Stimulated activated naive CD8-positive, alpha-beta T cell treated with anti-CD3 and anti-CD28 coated beads, Interleukin-15, amount 100 ng/mL, for 72 hours (primary cell): ENCODE results near the gene SUPT20HL1.
"Not testable (repeated sequence)": the region's sequence is repeated elsewhere in the genome, so short reads cannot be mapped to it uniquely, and the experiment has no call there.

Source experiments
- ATAC-seq: fragments of 150-1000 bp; cut with Tn5 transposase; 2 replicates; pipeline ENCODE4 v1.10.0; 2021; ENCODE audit warnings: mild to moderate bottlenecking, moderate library complexity
- DNase-seq, 2 donors: peaks; one replicate each; pipeline ENCODE4 v3.0.0; 2021 to 2022
- H3K27ac Mint-ChIP-seq, 2 donors: one replicate each; pipeline ENCODE4 v1.8.0; 2022; ENCODE audit warnings: mild to moderate bottlenecking in 2 of 2, mixed read lengths in 2 of 2, moderate library complexity in 2 of 2
- H3K27me3 Mint-ChIP-seq: one replicate; pipeline ENCODE4 v1.8.0; 2022; ENCODE audit warnings: mixed read lengths
- H3K4me1 Mint-ChIP-seq: one replicate; pipeline ENCODE4 v1.8.0; 2022; ENCODE audit warnings: mild to moderate bottlenecking, mixed read lengths
- H3K4me3 Mint-ChIP-seq, 2 donors: one replicate each; pipeline ENCODE4 v1.8.0; 2022; ENCODE audit warnings: mild to moderate bottlenecking in 2 of 2, mixed read lengths in 2 of 2, moderate library complexity in 1 of 2
- H3K9me3 Mint-ChIP-seq, 2 donors: one replicate each; pipeline ENCODE4 v1.8.0; 2022; ENCODE audit warnings: mixed read lengths in 2 of 2

Gene SUPT20HL1

DNA sequence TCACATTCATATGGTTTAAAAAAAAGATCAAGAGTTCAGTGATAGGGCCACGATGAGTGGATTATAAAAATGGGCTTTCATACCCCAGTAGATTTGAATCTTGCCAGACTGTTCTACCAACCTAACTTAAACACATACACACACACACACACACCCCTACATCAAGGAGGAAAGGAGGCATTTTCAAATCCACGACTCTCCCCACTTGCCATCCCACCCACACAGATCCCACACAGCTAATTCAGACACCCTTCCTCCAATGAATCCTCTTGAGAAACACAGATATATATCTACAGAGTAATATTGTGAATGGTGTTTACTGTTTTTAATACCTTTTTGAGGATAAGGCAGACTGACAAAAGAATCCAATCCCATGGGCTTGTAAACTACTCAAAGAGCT is 16.8 kb downstream of the SUPT20HL1 start:
- DNase-seq (no peak), ATAC-seq (no peak)
- H3K4me1 Mint-ChIP-seq: no peaks in the 10 kb centered on the region
- H3K27ac Mint-ChIP-seq: no peak overlapping the region
- H3K27me3 Mint-ChIP-seq: peaks cover 15% of the 10 kb centered on the region
- no peak overlapping the region for H3K4me3 Mint-ChIP-seq
- H3K9me3 Mint-ChIP-seq: no peaks in the 10 kb centered on the region

DNA sequence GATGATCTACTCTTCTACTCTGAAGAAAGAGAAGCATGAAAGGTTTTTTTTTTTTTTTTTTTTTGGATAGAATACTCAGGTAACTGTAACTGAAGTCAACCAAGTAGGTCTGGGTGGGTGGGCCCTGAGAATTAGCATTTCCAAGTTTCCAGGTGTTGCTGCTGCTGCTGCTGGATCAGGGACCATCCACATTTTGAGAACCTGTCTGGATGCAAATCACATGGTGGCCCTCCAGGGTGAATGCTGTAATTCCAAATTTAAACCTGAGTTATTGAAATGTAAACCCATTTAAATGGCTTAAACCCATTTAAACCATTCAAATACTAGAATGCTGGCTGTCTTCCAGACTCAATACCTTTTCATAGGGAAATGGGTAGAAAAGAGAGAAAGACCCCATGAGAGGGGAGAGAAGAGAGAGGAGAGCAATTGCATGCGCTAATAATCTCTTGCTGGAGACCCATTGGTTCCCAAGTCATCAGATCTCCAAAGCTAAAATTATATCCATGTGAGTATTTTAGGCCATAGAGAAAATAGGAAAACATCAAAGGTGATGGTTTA is 17.6 kb downstream of the SUPT20HL1 start:
- H3K27ac Mint-ChIP-seq: no peak overlapping the region
- H3K27me3 Mint-ChIP-seq: peaks cover 8% of the 10 kb centered on the region
- H3K4me3 Mint-ChIP-seq: no peak overlapping the region
- no peak for DNase-seq
- no peaks in the 10 kb centered on the region for H3K4me1 Mint-ChIP-seq
- no peaks in the 10 kb centered on the region for H3K9me3 Mint-ChIP-seq
- no peak for ATAC-seq

DNA sequence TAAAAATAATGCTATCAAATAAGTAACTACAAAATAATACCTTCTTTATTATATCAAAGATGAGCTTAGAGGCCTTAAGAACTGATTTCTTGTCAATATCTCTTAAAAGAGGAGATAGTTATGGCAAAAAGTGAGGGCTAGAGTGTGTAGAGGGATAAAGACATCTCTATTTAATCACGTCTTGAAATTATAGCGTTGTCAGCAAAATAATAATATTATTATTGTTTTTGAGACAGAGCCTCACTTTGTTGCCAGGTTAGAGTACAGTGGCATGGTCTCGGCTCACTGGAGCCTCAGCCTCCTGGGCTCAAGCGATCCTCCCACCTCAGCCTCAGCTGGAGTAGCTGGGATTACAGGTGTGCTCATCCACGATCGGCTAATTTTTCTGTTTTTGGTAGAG is 18.3 kb downstream of the SUPT20HL1 start:
- no peak overlapping the region for H3K4me3 Mint-ChIP-seq
- no peaks in the 10 kb centered on the region for H3K9me3 Mint-ChIP-seq
- no peak for DNase-seq

DNA sequence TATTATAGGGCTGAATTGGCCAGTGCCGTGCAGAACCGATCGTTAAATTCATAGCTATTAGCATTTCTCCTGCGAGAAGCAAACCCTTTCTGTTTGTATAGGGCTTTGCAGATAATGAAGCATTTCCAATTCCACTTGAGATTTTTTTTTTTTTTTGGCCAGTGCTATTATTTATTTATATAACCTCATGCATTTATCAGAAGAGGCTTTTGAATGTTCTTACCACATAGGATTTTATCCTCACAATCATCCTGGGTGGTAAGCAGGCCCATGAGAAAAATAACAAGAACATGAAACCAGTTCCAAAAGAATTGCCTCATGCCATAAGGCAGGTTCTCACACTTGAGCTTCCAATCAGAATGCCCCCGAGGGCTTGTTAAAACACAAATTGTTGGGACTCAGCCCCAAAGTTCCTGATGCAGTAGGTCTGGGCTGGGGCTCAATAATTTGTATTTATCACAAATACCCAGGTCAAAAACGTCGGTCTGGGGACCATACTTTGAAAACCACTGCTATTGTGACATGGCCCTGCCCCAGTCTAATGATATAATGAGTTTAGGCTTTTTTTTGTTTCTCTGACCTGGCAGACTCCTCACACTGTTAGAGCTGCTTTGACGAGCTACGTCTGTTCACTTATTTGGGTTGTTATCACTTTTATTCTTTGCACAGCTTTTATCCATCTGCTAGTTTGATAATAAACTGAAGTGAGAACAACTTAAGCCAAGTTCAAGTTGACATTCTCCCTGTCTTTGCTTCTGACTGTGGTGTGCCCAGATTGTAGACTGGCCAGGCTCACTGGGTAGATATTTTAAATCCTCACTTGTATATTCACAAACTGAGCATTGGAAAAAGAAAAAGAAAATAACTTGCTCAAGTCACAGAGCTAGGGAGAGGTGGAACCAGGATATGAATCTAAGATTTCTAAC is 20.1 kb downstream of the SUPT20HL1 start:
- no peak for ATAC-seq
- H3K27ac Mint-ChIP-seq: no peak overlapping the region
- no peak for DNase-seq
- H3K4me3 Mint-ChIP-seq: no peak overlapping the region
- H3K4me1 Mint-ChIP-seq: no peaks in the 10 kb centered on the region
- H3K27me3 Mint-ChIP-seq: peaks cover 16% of the 10 kb centered on the region
- H3K9me3 Mint-ChIP-seq: no peaks in the 10 kb centered on the region

More for the DNA sequence above, 18.3 kb downstream of the SUPT20HL1 start:
- peaks cover under 1% of the 10 kb centered on the region for H3K27me3 Mint-ChIP-seq
- no peak overlapping the region for H3K27ac Mint-ChIP-seq
- no peaks in the 10 kb centered on the region for H3K4me1 Mint-ChIP-seq
- no peak for ATAC-seq

DNA sequence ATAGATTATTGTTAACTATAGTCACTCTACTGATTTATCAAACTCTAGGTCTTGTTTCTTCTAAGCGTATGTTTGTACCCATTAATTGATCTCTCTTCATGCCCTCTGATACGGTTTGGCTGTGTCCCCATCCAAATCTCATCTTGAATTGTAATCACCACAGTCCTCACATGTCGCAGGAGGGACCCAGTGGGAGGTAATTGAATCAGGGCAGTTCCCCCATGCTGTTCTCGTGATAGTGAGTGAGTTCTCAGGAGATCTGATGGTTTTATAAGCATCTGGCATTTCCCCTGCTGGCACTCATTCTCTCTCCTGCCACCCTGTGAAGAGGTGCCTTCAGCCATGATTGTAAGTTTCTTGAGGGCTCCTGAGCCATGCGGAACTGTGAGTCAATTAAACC is 21.9 kb downstream of the SUPT20HL1 start:
- not testable (repeated sequence) for DNase-seq, H3K4me1 Mint-ChIP-seq, ATAC-seq, H3K4me3 Mint-ChIP-seq, H3K9me3 Mint-ChIP-seq
- H3K27ac Mint-ChIP-seq: peak overlapping the region in 1 of 2 donors; percentile 19
- H3K27me3 Mint-ChIP-seq: peaks cover 23% of the 10 kb centered on the region

DNA sequence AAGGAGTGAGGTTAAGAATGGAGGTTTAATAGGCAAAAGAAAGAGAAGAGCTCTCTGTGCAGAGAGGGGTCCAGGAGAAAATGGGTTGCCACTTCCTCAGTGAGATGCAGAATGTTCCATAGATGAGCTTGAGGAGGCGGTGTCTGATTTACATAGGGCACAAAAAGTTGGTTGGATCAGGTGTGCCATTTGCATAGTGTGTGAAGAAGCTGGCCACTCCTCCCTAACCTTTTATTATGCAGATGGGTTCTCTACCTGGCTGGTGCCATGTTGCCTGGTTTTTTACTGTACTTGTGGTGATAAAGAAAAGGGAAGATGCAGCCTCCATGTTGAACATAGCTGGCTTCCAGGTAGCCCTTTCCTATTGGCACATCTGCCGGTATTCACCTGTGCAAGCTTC is 27.3 kb downstream of the SUPT20HL1 start:
- Mint-ChIP-seq H3K27me3 (peaks cover 32% of the 10 kb centered on the region), H3K27ac (no peak overlapping the region), H3K9me3 (no peaks in the 10 kb centered on the region), H3K4me3 (no peak overlapping the region), H3K4me1 (no peaks in the 10 kb centered on the region)
- DNase-seq (no peak), ATAC-seq (no peak)

DNA sequence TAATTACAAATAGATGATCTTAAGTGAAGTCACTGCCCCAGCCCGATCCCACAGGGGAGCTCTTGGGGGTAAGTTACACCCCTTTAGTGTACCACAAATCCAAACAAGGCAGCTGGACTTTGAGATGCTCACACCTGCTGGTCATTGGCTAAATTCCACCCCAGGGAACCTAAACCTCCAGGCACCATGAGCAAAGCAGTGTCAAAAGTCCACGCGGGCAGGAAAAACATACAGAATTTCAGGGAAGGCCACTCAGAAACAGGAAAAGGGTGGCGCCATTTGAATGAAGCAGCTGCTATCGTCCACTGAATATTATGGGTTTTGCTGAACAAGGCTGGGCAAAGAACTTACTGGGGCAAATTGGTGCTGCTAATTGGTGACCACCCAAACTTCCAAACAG is 30.9 kb downstream of the SUPT20HL1 start:
- no peak overlapping the region for H3K4me3 Mint-ChIP-seq
- H3K9me3 Mint-ChIP-seq: no peaks in the 10 kb centered on the region
- no peak for DNase-seq
- peaks cover 9% of the 10 kb centered on the region for H3K27me3 Mint-ChIP-seq
- no peak overlapping the region for H3K27ac Mint-ChIP-seq
- no peaks in the 10 kb centered on the region for H3K4me1 Mint-ChIP-seq
- ATAC-seq: no peak

DNA sequence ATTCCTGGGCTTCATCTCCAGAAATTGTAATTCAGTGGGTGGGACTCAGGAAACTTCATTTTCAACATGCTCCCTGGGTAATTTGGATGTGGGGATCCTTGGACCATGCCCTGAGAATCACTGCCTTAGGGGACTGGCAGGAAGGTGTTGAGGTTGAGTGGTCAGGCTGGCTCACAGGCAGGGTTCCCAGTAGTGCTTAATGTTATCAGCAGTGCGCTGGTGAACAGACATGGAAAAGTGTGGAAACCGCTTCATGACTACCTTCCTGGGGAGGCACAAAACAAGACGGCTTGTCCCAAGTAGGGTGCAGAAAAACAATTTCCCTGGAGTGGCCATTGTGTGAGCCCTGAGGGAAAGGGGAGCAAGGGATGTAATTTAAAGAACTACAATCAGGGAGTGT is 31.4 kb downstream of the SUPT20HL1 start:
- DNase-seq (no peak), ATAC-seq (no peak)
- no peaks in the 10 kb centered on the region for H3K4me1 Mint-ChIP-seq
- peaks cover 9% of the 10 kb centered on the region for H3K27me3 Mint-ChIP-seq
- H3K4me3 Mint-ChIP-seq: no peak overlapping the region
- H3K9me3 Mint-ChIP-seq: no peaks in the 10 kb centered on the region
- no peak overlapping the region for H3K27ac Mint-ChIP-seq

DNA sequence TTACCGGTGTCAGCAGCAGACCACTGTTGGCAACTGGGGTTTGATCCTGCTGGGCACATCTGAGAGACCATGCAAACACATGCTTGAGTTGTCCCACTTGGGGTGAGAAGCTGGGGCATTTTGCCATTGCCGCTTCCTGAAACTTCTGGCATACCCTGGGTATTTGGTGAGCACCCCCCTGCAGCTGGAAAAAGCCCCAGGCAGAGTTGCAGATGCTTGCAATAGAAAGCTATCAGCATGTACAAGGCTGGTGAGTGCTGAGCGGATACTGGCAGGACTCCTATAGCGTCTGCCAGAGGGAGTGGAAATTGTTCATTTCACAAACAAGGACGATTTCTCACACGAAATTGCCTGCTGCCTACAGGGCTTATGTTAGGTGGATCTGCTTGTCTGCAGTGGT is 32.3 kb downstream of the SUPT20HL1 start:
- H3K9me3 Mint-ChIP-seq: no peaks in the 10 kb centered on the region
- no peak overlapping the region for H3K4me3 Mint-ChIP-seq
- no peaks in the 10 kb centered on the region for H3K4me1 Mint-ChIP-seq
- no peak overlapping the region for H3K27ac Mint-ChIP-seq
- peaks cover 9% of the 10 kb centered on the region for H3K27me3 Mint-ChIP-seq
- DNase-seq (no peak), ATAC-seq (no peak)

DNA sequence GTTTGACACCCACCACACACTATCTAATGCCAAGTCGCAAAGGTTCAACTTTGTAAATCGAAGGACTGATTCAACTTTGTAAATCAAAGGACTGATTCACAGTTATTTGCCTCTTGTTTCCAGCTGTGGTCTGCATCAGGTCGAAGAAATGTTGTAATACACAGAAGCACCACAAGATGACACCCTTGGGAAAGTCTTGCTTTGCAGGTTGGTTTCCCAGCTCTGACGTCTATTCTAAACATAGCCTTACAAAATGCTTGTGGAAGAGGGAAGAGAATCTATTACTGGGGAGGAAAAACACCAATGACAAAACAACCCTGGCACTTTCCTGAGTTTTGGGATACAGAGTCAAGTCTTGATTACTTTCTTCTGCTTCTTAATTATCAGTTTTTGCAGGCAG is 35.3 kb downstream of the SUPT20HL1 start:
- no peaks in the 10 kb centered on the region for H3K9me3 Mint-ChIP-seq
- no peaks in the 10 kb centered on the region for H3K4me1 Mint-ChIP-seq
- peaks cover 9% of the 10 kb centered on the region for H3K27me3 Mint-ChIP-seq
- ATAC-seq (peak; percentile 48), DNase-seq (peak; percentile 24 to 31)
- H3K4me3 Mint-ChIP-seq: no peak overlapping the region
- no peak overlapping the region for H3K27ac Mint-ChIP-seq

DNA sequence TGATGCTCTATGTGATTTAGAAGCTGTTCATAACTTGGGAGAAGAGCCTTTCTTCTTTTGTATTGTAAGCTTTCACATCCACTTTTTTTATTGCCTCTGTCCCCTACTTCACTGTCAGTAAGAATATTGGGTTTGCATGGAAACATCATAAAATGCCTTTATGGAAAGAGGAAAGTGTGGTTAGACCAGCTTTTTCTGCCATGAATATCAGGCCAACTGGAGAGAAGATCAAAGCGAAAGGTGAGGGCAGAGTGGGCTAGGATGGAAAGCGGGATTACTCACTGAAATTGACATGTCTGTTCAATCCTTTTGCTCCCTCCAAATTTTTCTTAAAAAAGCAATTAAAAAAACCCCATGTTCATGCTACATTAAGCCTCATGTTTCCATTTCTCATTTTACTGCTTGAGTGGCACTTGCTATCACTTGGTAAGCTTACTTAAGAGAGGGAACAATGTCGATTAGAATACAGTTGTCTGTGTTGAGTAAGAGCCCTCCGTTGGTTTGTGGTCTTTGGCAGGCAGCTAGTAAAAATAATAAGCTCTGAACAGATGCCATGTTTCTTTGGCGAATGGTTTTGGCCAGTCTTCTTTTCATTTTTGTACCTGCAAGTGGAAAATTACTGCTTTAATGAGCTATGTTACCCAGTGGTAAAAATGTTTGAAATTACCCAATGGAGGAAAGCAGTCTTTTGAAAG is 35.9 kb downstream of the SUPT20HL1 start:
- no peaks in the 10 kb centered on the region for H3K9me3 Mint-ChIP-seq
- H3K4me3 Mint-ChIP-seq: no peak overlapping the region
- DNase-seq (no peak), ATAC-seq (no peak)
- H3K27me3 Mint-ChIP-seq: peaks cover 9% of the 10 kb centered on the region
- H3K27ac Mint-ChIP-seq: no peak overlapping the region
- H3K4me1 Mint-ChIP-seq: no peaks in the 10 kb centered on the region

DNA sequence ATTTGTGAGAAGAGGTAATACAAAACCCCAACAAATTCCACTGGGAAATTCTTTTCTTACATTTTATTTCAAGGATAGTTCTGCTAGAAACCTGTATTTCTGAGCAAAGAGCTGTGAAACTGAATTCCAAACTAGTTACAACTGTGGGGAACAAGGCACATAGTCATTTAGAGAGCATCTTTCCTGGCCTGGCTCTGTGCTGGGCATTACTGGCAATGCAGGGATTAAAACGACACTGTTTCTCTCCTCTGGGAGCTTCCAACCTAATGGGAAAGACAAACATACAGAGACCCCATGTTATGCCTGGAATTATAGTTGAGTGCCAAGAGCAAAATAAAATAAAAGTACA is 36.5 kb downstream of the SUPT20HL1 start:
- no peak for ATAC-seq
- Mint-ChIP-seq H3K4me3 (no peak overlapping the region), H3K27me3 (peaks cover 3% of the 10 kb centered on the region), H3K27ac (no peak overlapping the region), H3K4me1 (no peaks in the 10 kb centered on the region), H3K9me3 (no peaks in the 10 kb centered on the region)
- no peak for DNase-seq

DNA sequence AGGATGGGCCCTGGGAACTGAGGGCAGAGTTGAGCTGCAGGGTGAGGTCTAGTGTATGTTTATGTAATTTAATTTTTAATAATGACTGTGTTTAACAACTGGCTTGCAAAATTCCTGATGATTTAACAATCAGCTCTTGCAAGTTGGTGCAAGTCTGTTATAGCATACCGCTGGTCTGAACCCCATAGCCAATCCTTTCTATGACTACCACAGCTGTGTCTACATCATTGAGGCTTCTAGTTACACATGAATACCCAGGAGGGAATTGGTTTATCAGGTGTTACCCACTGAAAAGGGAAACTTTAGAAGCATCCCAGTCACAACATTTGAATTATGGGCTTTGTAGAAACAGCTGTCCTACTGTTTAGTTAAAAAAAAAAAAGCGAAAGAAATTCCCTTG is 38.3 kb downstream of the SUPT20HL1 start:
- H3K27me3 Mint-ChIP-seq: no peaks in the 10 kb centered on the region
- H3K27ac Mint-ChIP-seq: no peak overlapping the region
- H3K4me3 Mint-ChIP-seq: no peak overlapping the region
- no peak for ATAC-seq
- no peaks in the 10 kb centered on the region for H3K9me3 Mint-ChIP-seq
- no peaks in the 10 kb centered on the region for H3K4me1 Mint-ChIP-seq
- no peak for DNase-seq

DNA sequence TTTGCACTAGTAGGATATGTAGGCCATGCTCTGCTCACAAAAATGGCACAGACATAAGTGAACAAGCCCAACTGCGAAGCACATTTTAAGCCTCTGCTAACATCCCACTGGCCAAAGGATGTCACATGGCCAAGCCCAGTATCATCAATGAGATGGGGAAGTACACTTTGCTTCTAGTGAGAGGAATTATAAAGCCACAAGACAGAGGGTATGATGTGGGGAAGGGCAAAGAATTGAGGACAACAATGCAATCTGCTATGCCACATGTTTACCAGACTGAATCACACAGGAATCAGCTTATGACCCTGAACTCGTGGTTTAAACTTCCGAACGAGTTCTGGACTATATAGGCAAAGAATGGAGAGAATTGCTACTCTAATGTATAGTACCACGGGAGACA is 39.1 kb downstream of the SUPT20HL1 start:
- Mint-ChIP-seq H3K9me3 (no peaks in the 10 kb centered on the region), H3K4me1 (no peaks in the 10 kb centered on the region), H3K27me3 (no peaks in the 10 kb centered on the region), H3K27ac (no peak overlapping the region), H3K4me3 (no peak overlapping the region)
- ATAC-seq: no peak
- no peak for DNase-seq

DNA sequence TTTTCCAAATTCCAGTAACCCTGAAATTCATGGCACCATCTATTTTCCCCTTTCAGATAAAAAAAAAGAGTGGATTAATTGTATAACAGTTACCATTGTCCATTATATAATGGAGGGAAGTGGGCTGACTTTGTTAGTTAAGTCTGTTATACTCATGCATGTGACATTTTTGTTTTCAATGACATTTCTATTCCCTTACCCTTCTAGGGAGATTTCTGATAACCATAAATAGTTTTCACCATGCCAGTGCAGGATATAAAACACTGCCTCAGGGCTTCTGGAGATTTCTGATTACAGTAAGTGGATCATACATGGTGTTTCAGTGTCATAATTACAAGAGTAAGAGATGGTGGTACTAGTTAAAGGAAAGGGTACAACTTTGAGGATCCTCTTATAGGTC is 45.5 kb downstream of the SUPT20HL1 start:
- Mint-ChIP-seq H3K4me3 (no peak overlapping the region), H3K27me3 (no peaks in the 10 kb centered on the region), H3K9me3 (no peaks in the 10 kb centered on the region), H3K4me1 (no peaks in the 10 kb centered on the region), H3K27ac (no peak overlapping the region)
- ATAC-seq (no peak), DNase-seq (no peak)
